Heart left ventricle (tissue), 16 donors: ENCODE measurements around the gene RTRAF. TPM values are rescaled to one million over a fixed set of nuclear protein-coding genes. Genes with fewer than 3 reads are reported as not detected.

Experiments
- ATAC-seq, 4 donors: fragments of 200-7000 bp; cut with Tn5 transposase; one replicate each; pipeline ENCODE4 v1.9.1; 2020 to 2022; ENCODE audit warnings: moderate library complexity in 4 of 4, mild to moderate bottlenecking in 3 of 4, moderate number of reproducible peaks in 1 of 4
- DNase-seq, 5 donors: peaks; one replicate each; pipeline ENCODE4 v3.0.0-alpha.2; 2020
- H3K27ac ChIP-seq, 12 donors: fragments of 200-600 bp; sonication (generic) in 4 of 12; one replicate each; pipeline versions ENCODE4 v1.5.0 to v1.8.0; 2016 to 2022; ENCODE audit warnings: mild to moderate bottlenecking in 2 of 12
- H3K27me3 ChIP-seq, 9 donors: fragments of 200-600 bp; sonication (generic) in 2 of 9; one replicate each; pipeline versions ENCODE4 v1.5.1 to v1.8.0; 2016 to 2022; ENCODE audit warnings: mild to moderate bottlenecking in 3 of 9
- H3K36me3 ChIP-seq, 9 donors: fragments of 200-600 bp; sonication (generic) in 2 of 9; one replicate each; pipeline versions ENCODE4 v1.5.0 to v1.8.0; 2018 to 2022; ENCODE audit warnings: mild to moderate bottlenecking in 2 of 9
- H3K4me1 ChIP-seq, 12 donors: fragments of 200-600 bp; sonication (generic) in 4 of 12; one replicate each; pipeline versions ENCODE4 v1.5.0 to v1.8.0; 2016 to 2022; ENCODE audit warnings: mild to moderate bottlenecking in 3 of 12
- H3K4me3 ChIP-seq, 12 donors: fragments of 200-600 bp; sonication (generic) in 4 of 12; one replicate each; pipeline versions ENCODE4 v1.5.0 to v1.8.0; 2017 to 2022; ENCODE audit warnings: mild to moderate bottlenecking in 9 of 12, moderate library complexity in 4 of 12
- H3K9me3 ChIP-seq, 12 donors: fragments of 200-600 bp; sonication (generic) in 4 of 12; one replicate each; pipeline versions ENCODE4 v1.5.0 to v1.8.0; 2016 to 2022; ENCODE audit warnings: mild to moderate bottlenecking in 1 of 12
- CTCF ChIP-seq, 12 donors: fragments of 200-600 bp; sonication (generic) in 4 of 12; IDR thresholded peaks; one replicate each; pipeline versions ENCODE4 v1.5.0 to v1.8.0; 2018 to 2022; ENCODE audit warnings: antibody characterized with exemption in 12 of 12, mild to moderate bottlenecking in 5 of 12
- POLR2A ChIP-seq, 2 donors: fragments of 450-650 bp; IDR thresholded peaks; one replicate each; pipeline ENCODE4 v1.6.1; 2017; ENCODE audit warnings: antibody characterized with exemption in 2 of 2, mild to moderate bottlenecking in 2 of 2, moderate library complexity in 2 of 2
- WGBS, 4 donors: extraction: QIAGEN DNeasy Blood & Tissue Kit in 2 of 4; methylation state at CpG; one replicate each; pipeline versions ENCODE4 v1.1.5 to v1.1.7; 2013 to 2018; 5-methylcytosine and 5-hydroxymethylcytosine counted together
- intact Hi-C, 10 donors: fragments of 100-400 bp; cut with DNase I; formaldehyde crosslinking; loops; one replicate each; pipeline versions ENCODE4 v1.11.1 to v1.14.2; 2022
- polyA plus RNA-seq, 2 donors: library from polyadenylated mRNA; stranded (reverse); fragments of 200-250 nt; gene quantifications; one replicate each; pipeline ENCODE4 v1.2.3, GENCODE V29; 2013
- total RNA-seq, 9 donors: library from RNA; depleted of rRNA in 2 of 9; stranded (reverse); fragments of >200 nt in 2 of 9; fragmentation: NEBNext Ultra II Directional in 3 of 9; extraction: Animal tissue kit (Norgen Biotek cat#: 25700) in 3 of 9; gene quantifications; one replicate each; pipeline versions ENCODE4 v1.1.0 to v1.2.4, GENCODE V29; 2016 to 2023
- donor health status: ischemic (EF 13 %, LVEDD 7.1; RV severe dilation, severe dysfunction).
- donor health status: healthy with polysubstance abuse.
- donor health status: DM: no; HTN: yes; CAD: no.
- donor health status: DM: no; HTN: no; CAD: no.
- donor health status: ischemic (EF 25% LVEDD 6.9; RV normal size, moderate dysfunction).
- donor health status: ischemic (EF 25% LVEDD 5.7; RV mildly dilated, moderate dysfunction).
- donor health status: healthy.
- donor health status: DM: yes; HTN: yes; CAD: no.
- donor health status: ischemic (EF 35%, LVEDD 5.7; RV mildly dilated, moderate dysfunction).
- donor health status: nonischemic (EF 11% LVEDD 7.7; RV severe dilation, severe dysfunction).
- donor health status: DM: yes; HTN: yes; CAD: no.
- donor health status: PGD.
- donor health status: ischemic (EF 29% LVEDD 5.4; RV normal size, mild dysfunction).
- donor health status: nonischemic (EF 23%, LVEDD 6.1; RV moderate dilation, normal function).

The RTRAF gene
- total and polyA plus RNA-seq, 11 donors = 72.9 to 272 (median 193) TPM

- H3K4me3 ChIP-seq = no peak overlapping the region
- intact Hi-C loops = no loop called here
- peaks cover 19 to 80% (median 67%) of the 10 kb centered on the region in 12 donors for H3K4me1 ChIP-seq
- peak overlapping the region in 11 of 12 donors; percentile 27 to 76 (median 63) for H3K27ac ChIP-seq
- ATAC-seq (peak in 2 of 4 donors; percentile 9 to 20), DNase-seq (no peak)
- H3K27me3 ChIP-seq = no peaks in the 10 kb centered on the region
- no peaks in the 10 kb centered on the region for H3K9me3 ChIP-seq
- peaks cover 0 to 46% (median 19%) of the 10 kb centered on the region in 9 donors for H3K36me3 ChIP-seq
- TF ChIP-seq CTCF (IDR thresholded peaks at IDR 0.05) (no peak), POLR2A (IDR thresholded peaks at IDR 0.05) (no peak)
- WGBS, 4 donors = 69 to 79% (median 73%) methylated on average over 8 of the region's 8 CpGs
These were observed 36.8 kb downstream of the RTRAF start for GRCh38 chr14:52026017-52026660.

DNA sequence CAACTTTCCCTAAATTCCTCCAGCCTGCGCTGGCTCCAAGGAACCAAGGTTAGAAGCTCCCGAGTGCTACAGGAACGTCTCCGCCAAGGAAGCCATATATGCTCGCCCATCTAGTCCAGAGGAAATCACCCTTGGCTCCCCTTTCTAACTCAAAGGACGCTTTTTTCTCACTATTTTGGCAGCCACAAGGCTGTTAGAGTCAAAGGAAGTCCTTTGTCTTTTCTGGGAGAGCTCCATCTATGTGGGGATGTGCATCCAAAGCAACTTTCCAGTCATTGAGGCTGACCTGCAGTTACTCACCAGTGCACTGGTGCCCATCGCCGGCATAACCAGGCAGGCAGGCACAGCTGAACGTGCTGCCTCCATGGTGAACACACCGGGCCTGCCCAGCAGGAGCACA is 37.6 kb downstream of the RTRAF start:
- TF ChIP-seq POLR2A (IDR thresholded peaks at IDR 0.05) = no peak
- TF ChIP-seq CTCF (IDR thresholded peaks at IDR 0.05) = no peak
- H3K4me1 ChIP-seq = peaks cover 15 to 80% (median 64%) of the 10 kb centered on the region in 12 donors
- peak in 1 of 5 donors; percentile 40 for DNase-seq
- WGBS, 4 donors = 54 to 61% (median 57%) methylated on average over 8 to 10 of the region's 10 CpGs
- intact Hi-C loops = no loop called here
- peaks cover 0 to 46% (median 19%) of the 10 kb centered on the region in 9 donors for H3K36me3 ChIP-seq
- peak in 1 of 4 donors; percentile 30 for ATAC-seq
- H3K4me3 ChIP-seq = no peak overlapping the region
- H3K9me3 ChIP-seq = no peaks in the 10 kb centered on the region
- no peaks in the 10 kb centered on the region for H3K27me3 ChIP-seq
- peak overlapping the region in 9 of 12 donors; percentile 6 to 76 (median 63) for H3K27ac ChIP-seq

DNA sequence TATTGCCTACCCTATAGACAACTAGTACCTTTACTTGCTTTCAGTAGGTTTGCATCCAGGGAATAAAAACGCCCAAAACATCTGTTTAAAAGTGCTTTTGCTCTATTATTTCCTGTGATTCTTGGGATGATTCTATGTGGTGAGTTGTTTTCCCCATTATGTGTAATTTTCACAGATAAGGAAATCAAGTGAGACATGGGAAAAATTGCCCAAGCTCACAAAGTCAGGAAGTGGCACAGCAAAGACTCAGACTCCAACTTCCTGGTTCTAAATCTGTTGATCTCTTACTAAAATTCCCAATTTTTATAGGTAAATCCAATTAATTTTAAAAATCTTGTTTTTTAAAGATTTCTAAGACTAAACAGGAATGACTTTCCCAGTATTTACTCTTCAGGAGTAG is 40.5 kb downstream of the RTRAF start:
- Histone ChIP-seq H3K36me3 (peaks cover 0 to 50% (median 20%) of the 10 kb centered on the region in 9 donors), H3K27ac (peak overlapping the region in 3 of 12 donors; percentile 15 to 42 (median 32)), H3K4me3 (no peak overlapping the region), H3K9me3 (no peaks in the 10 kb centered on the region), H3K27me3 (no peaks in the 10 kb centered on the region), H3K4me1 (peaks cover 7 to 70% (median 54%) of the 10 kb centered on the region in 12 donors)
- WGBS, 4 donors = 40 to 63% (median 44%) methylated on average over 1 of the region's 1 CpG
- intact Hi-C loops = loop anchor here in 2 of 10 donors (5.0 kb wide), 2 partner anchors 33 to 37 kb away; partner anchors contain the start of gene NID2 (in 1 of the 2)
- DNase-seq (no peak), ATAC-seq (no peak)
- no peak for TF ChIP-seq CTCF (IDR thresholded peaks at IDR 0.05)
- TF ChIP-seq POLR2A (IDR thresholded peaks at IDR 0.05) = no peak

GRCh38 chr14:52031781-52032180 is 42.4 kb downstream of the RTRAF start:
- Histone ChIP-seq H3K36me3 (peaks cover 0 to 53% (median 30%) of the 10 kb centered on the region in 9 donors), H3K27ac (peak overlapping the region; percentile 21 to 81 (median 66)), H3K9me3 (no peaks in the 10 kb centered on the region), H3K27me3 (no peaks in the 10 kb centered on the region), H3K4me1 (peaks cover 0 to 51% (median 36%) of the 10 kb centered on the region in 12 donors), H3K4me3 (no peak overlapping the region)
- ATAC-seq = peak; percentile 96 to 98 (median 96)
- DNase-seq = peak; percentile 70 to 93 (median 78)
- 44 to 56% (median 50%) methylated on average over 3 of the region's 3 CpGs for WGBS, 4 donors
- intact Hi-C loops = loop anchor here in 2 of 10 donors (5.0 kb wide), 2 partner anchors 34 to 36 kb away; partner anchors contain the start of gene NID2 (in 1 of the 2)
- TF ChIP-seq POLR2A (IDR thresholded peaks at IDR 0.05) (no peak), CTCF (IDR thresholded peaks at IDR 0.05) (no peak)
